Measurements from ENCODE around the gene COX17.

The COX17 gene

DNA sequence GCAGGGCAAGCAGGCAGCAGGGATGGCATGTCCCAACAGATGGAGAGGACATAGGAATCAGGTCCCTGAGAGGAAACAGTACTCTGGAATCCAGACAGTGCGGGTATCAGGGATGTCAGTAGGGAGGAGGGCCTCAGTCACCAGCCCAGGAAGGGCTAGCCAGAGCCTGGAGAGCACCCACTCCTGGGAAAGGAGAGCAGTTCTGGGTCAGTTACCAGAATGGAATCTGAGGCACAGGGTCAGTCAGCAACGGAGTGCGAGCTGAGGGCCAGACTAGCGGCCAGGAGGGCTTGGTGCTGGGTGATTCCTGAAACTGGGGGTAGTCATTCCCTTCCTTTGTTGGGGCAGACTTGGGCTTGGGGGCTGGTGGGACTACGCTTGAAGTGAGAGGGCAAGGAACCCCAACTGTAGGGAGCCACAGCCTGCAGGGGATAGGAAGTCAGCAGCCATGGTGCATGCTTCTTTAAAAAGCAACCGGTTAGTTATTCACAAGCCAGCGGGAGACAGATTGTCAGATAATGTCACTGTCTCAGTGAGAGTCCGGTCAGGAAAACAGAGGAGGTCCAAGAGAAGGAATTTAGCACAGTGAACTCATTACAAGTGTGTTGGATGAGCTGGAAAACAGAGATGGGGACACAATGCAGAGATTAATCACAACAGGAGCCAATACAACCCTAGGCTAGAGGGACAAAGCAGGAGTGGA is 51.6 kb downstream of the COX17 start:
- no peak for FAIRE-seq
- DNase-seq (ENCODE audit: low spot score), result no peak

DNA sequence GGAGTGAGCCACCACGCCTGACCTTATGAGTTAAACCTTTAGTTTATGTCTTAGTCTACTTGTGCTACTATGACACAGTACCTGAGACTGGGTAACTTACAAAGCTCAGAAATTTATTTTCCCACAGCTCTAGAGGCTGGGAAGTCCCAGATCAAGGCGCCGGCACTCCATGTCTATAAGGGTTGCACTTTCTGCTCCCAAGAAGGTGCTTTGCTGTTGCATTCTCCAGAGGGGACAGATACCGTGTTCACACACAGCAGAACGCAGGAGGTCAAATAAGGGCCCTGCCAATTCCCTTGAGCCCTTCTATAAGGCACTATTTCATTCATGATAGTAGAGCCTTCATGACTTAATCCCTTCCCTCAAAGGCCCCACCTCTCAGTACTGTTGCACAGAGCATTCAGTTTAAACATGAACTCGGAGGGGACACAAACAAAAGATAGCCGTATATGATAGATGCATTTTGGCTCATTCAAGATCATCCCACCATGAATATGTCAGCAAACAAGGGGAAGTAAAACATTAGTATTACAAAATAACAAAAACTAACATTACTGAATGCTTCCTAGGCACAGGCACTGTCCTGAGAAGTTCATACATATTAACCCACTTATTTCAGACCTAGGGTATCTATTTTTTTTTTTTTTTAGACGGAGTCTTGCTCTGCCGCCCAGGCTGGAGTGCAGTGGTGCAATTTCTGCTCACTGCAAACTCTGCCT is 53.0 kb downstream of the COX17 start:
- FAIRE-seq, result no peak
- DNase-seq (ENCODE audit: low spot score), result no peak

DNA sequence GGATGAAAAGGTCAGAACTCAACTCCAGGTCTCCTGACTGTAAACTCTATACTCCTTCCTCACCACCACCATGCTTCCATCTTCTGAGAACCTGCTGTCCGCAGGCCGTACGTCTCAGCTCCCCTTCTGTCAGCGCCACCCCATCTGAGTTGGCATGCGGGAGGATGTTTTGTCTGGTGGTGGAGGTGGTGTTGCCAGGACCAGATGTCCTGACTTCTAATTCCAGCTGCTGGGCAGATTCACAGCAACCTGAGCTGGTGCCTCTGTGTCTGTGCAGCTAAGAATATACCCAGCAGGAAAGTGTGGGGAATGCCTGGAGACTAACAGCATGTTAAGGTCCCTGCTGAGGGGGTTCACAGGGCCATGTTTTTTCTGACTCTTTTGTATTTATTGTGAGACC is 56.3 kb downstream of the COX17 start:
- DNase-seq (ENCODE audit: low spot score) (no peak), FAIRE-seq (no peak)

Measured in RCC 7860 (cell line).